ENCODE measurements around the gene KRT6B.

DNA sequence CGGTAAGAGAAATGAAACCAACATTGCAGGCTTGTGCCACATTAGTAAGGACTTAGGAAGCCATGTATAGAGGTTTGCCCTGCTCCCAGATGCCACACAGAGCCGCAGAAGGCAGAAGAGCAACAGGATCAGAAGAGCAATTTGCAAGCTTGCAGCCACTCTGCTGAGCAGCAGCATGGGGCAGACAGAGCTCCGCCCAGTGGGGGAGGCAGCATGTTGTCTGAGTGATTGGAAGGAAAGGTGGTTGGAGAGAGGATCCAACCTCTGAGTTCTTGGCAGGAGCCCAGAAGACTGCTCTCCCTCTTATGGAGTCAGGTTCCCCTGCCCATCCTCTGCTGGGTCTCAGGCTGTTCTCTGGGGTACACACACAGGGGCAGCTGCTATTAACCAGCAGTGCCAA lies 43.4 kb upstream of the KRT6B start:
- TF ChIP-seq GATA1 (IDR thresholded peaks at IDR 0.05; ENCODE audit: low read depth, low read length), result no peak
- no peak for TF ChIP-seq POLR2A (IDR thresholded peaks at IDR 0.05; ENCODE audit: low read length)
